ENCODE results near the gene TMC8.

The TMC8 gene

GRCh38 chr17:78159575-78160158 lies 29.1 kb downstream of the TMC8 start:
- no peak for TF ChIP-seq CTCF (IDR thresholded peaks at IDR 0.05; ENCODE audit: low read depth, low read length, missing control alignments)
- no peak overlapping the region for H3K4me3 ChIP-seq (ENCODE audit: low read depth, low read length)
- no peak for DNase-seq (ENCODE audit: low read depth)
- in situ Hi-C loops (cut with HindIII; ENCODE audit: low sequenced_read_pairs) = no loop called here

GRCh38 chr17:78163881-78164747 lies 33.5 kb downstream of the TMC8 start:
- H3K4me3 ChIP-seq (ENCODE audit: low read depth, low read length) = no peak overlapping the region
- no peak for DNase-seq (ENCODE audit: low read depth)
- in situ Hi-C loops (cut with HindIII; ENCODE audit: low sequenced_read_pairs) = no loop called here
- no peak for TF ChIP-seq CTCF (IDR thresholded peaks at IDR 0.05; ENCODE audit: low read depth, low read length, missing control alignments)

- H3K4me3 ChIP-seq (ENCODE audit: low read depth, low read length) = no peak overlapping the region
- TF ChIP-seq CTCF (IDR thresholded peaks at IDR 0.05; ENCODE audit: low read depth, low read length, missing control alignments) = no peak
- in situ Hi-C loops (cut with HindIII; ENCODE audit: low sequenced_read_pairs) = no loop called here
- DNase-seq (ENCODE audit: low read depth) = no peak
Measured at GRCh38 chr17:78164748-78165607, 34.4 kb downstream of the TMC8 start.

GRCh38 chr17:78166416-78166815 lies 35.8 kb downstream of the TMC8 start:
- in situ Hi-C loops (cut with HindIII; ENCODE audit: low sequenced_read_pairs) = no loop called here
- DNase-seq (ENCODE audit: low read depth) = no peak
- H3K4me3 ChIP-seq (ENCODE audit: low read depth, low read length) = no peak overlapping the region
- no peak for TF ChIP-seq CTCF (IDR thresholded peaks at IDR 0.05; ENCODE audit: low read depth, low read length, missing control alignments)

GRCh38 chr17:78168242-78168902 lies 37.8 kb downstream of the TMC8 start, which contains the start of gene SYNGR2:
TSS of gene SYNGR2 (plus strand) at chr17:78168581. CDS start at chr17:78168617, 36 bp downstream.
- in situ Hi-C loops (cut with HindIII; ENCODE audit: low sequenced_read_pairs) = no loop called here
- DNase-seq (ENCODE audit: low read depth) = no peak
- TF ChIP-seq CTCF (IDR thresholded peaks at IDR 0.05; ENCODE audit: low read depth, low read length, missing control alignments) = no peak
- peak within 1 kb of the TSS; percentile 49 for H3K4me3 ChIP-seq (ENCODE audit: low read depth, low read length)

Measured in astrocyte of the cerebellum (primary cell).